Keratinocyte (primary cell): ENCODE measurements around the gene TMEM120B.

Source experiments
- CTCF ChIP-seq, 3 experiments: IDR thresholded peaks in 1 of 3; conservative IDR thresholded peaks in 1 of 3; optimal IDR thresholded peaks in 1 of 3; 2 replicates in 2 of 3; 3 replicates in 1 of 3; pipeline versions ENCODE3 to v1.5.1; 2011; ENCODE audit warnings: low read length in 3 of 3, mild to moderate bottlenecking in 3 of 3, moderate library complexity in 2 of 3, control low read depth in 1 of 3, inconsistent platforms in 1 of 3; ENCODE audit not compliant: insufficient read depth in 2 of 3; ENCODE audit errors: extremely low read depth in 1 of 3
- EZH2 ChIP-seq: IDR thresholded peaks from one replicate; pipeline ENCODE4 v1.6.1; 2012; ENCODE audit warnings: inconsistent platforms, mild to moderate bottlenecking, low read length, moderate library complexity

GRCh38 chr12:121778567-121779421, 66.2 kb downstream of the TMEM120B start:
- TF ChIP-seq CTCF (optimal IDR thresholded peaks at IDR 0.05 in 1 of 3, IDR thresholded peaks at IDR 0.05 in 1 of 3, conservative IDR thresholded peaks at IDR 0.05 in 1 of 3; ENCODE audit: extremely low read depth in 1 of 3, insufficient read depth in 2 of 3, low read length in 3 of 3), result no peak
- TF ChIP-seq EZH2, result no peak
